Esophagus squamous epithelium (tissue), 4 donors: ENCODE results near the gene RPP30.

Source experiments
- POLR2A ChIP-seq, 4 donors: fragments of 450-650 bp; IDR thresholded peaks; one replicate each; pipeline ENCODE4 v1.6.1; 2017; ENCODE audit warnings: antibody characterized with exemption in 4 of 4, mild to moderate bottlenecking in 4 of 4, moderate library complexity in 3 of 4
- TF ChIP-seq, protein P1 (sequence below), 6 experiments: fragments of 450-650 bp in 4 of 6; fragments of 200-600 bp in 2 of 6; sonication (generic) in 2 of 6; IDR thresholded peaks; one replicate each; pipeline ENCODE4 v1.5.1; 2016 to 2019; ENCODE audit warnings: antibody characterized with exemption in 6 of 6, mild to moderate bottlenecking in 4 of 6, moderate library complexity in 4 of 6

- TF ChIP-seq, protein P1, sequence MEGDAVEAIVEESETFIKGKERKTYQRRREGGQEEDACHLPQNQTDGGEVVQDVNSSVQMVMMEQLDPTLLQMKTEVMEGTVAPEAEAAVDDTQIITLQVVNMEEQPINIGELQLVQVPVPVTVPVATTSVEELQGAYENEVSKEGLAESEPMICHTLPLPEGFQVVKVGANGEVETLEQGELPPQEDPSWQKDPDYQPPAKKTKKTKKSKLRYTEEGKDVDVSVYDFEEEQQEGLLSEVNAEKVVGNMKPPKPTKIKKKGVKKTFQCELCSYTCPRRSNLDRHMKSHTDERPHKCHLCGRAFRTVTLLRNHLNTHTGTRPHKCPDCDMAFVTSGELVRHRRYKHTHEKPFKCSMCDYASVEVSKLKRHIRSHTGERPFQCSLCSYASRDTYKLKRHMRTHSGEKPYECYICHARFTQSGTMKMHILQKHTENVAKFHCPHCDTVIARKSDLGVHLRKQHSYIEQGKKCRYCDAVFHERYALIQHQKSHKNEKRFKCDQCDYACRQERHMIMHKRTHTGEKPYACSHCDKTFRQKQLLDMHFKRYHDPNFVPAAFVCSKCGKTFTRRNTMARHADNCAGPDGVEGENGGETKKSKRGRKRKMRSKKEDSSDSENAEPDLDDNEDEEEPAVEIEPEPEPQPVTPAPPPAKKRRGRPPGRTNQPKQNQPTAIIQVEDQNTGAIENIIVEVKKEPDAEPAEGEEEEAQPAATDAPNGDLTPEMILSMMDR (IDR thresholded peaks at IDR 0.05): no peak
- TF ChIP-seq POLR2A (IDR thresholded peaks at IDR 0.05): no peak
Measured at GRCh38 chr10:90858461-90858968, 13.3 kb upstream of the RPP30 start.
